H1 (cell line): ENCODE data around the gene EXOC5. TPM values are rescaled to one million over a fixed set of nuclear protein-coding genes. Genes with fewer than 3 reads are reported as not detected.

Experiments
- ATF3 ChIP-seq: IDR thresholded peaks from 2 replicates; pipeline ENCODE4 v1.6.1; 2011; ENCODE audit warnings: low read depth, mild to moderate bottlenecking, low read length; ENCODE audit not compliant: insufficient read depth
- CBX8 ChIP-seq: fragments of 300-800, 300-1000 bp; sonication (generic); IDR thresholded peaks from 2 replicates; pipeline ENCODE4 v1.7.1; 2016; ENCODE audit warnings: low read depth, low read length, borderline replicate concordance
- CHD7 ChIP-seq: fragments of 300-600 bp; sonication (generic); IDR thresholded peaks from 2 replicates; pipeline ENCODE4 v1.7.1; 2012; ENCODE audit warnings: low read length, moderate library complexity, mild to moderate bottlenecking, inconsistent platforms; ENCODE audit not compliant: insufficient replicate concordance
- KDM1A ChIP-seq: fragments of 200-600, 300-600 bp; sonication (generic); IDR thresholded peaks from 2 replicates; pipeline ENCODE4 v1.7.1; 2016; ENCODE audit warnings: mild to moderate bottlenecking, low read length, borderline replicate concordance
- NRF1 ChIP-seq: IDR thresholded peaks from 2 replicates; pipeline ENCODE4 v1.6.1; 2011; ENCODE audit warnings: mild to moderate bottlenecking, low read depth, low read length, improper control_type of control experiment
- RNF2 ChIP-seq: fragments of 200-900, 300-1000 bp; sonication (generic); IDR thresholded peaks from 2 replicates; pipeline ENCODE4 v1.7.1; 2016; ENCODE audit warnings: borderline replicate concordance, low read depth, mild to moderate bottlenecking, antibody characterized with exemption, low read length; ENCODE audit not compliant: poor library complexity, severe bottlenecking; ENCODE audit errors: missing control alignments
- SUZ12 ChIP-seq: fragments of 200-600 bp; sonication (generic); IDR thresholded peaks from 2 replicates; pipeline ENCODE4 v1.6.1; 2012; ENCODE audit warnings: mild to moderate bottlenecking, inconsistent platforms, low read length, moderate library complexity, mixed read lengths
- TAF7 ChIP-seq: optimal IDR thresholded peaks from 2 replicates; pipeline ENCODE3; 2011; ENCODE audit warnings: low read depth, mild to moderate bottlenecking, inconsistent platforms, low read length, moderate library complexity, borderline replicate concordance
- polyA plus RNA-seq, 7 experiments: library from polyadenylated mRNA; depleted of rRNA in 3 of 7; stranded (reverse) in 5 of 7; unstranded in 2 of 7; fragments of >200 nt in 5 of 7; fragments of 200-250 nt in 2 of 7; gene quantifications; 1 replicate in 5 of 7; 2 replicates in 1 of 7; 4 replicates in 1 of 7; pipeline versions ENCODE4 v1.2.1 to v1.2.3, GENCODE V29; 2011 to 2013; ENCODE audit warnings: missing spikeins in 2 of 7, mixed read lengths in 2 of 7
- total RNA-seq: library from RNA; stranded (reverse); fragmentation: NEBNext Ultra II Directional; extraction: Animal tissue kit (Norgen Biotek cat#: 25700); gene quantifications from 2 replicates; pipeline ENCODE4 v1.2.1, GENCODE V29; 2021

The EXOC5 gene
- total and polyA plus RNA-seq, 2 of the 8 experiments (the other 6 are each of a cell fraction or from before 2014, with no cell fraction given): 23.0 to 86.7 TPM

DNA sequence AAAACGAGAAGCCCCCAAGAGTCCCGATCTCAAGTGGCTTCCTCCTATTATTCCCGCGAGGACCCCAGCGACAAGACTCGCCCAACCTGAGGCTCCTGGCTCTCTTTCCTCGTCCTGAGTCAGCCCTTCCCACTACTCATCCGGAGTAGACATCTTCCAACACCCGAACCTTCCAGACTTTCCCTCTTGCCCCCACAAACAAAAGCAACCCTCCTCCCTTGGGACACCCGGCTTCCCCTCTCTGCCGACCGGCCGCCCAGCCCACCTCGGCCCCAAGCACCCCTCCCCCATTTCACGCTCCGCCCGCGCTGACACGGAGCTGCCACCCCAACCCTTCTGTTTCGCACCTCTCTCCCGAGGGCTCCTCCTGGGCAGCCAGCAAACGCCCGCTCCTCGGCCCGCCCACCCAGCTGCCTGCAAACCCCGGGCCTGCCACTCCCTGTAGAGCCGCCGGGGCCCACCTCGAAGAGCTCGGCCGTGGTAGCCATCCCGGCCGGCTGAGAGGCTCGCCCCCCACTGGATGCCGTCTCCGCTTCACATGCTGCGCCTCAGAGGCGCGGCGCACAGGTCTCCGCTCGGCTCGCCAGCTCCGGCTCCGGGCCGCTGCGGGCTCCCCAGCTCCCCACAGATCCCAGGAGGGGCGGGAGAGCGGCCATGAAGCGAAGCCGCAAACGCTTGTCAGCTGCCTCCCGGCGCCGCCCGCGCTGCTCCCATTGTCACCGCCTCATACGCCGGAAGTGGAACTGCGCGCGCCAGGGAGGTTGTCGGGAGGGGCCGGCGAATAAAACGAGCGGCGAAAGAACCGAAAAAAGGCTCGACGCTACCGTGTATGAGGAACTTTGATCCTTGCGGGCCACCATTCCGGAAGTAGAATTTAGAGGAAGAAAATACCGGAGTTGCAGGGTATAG is at the start of gene EXOC5, which contains the start of gene AP5M1 (continued):
- TF ChIP-seq CHD7: no peak
- TF ChIP-seq RNF2: no peak
- no peak for TF ChIP-seq SUZ12
- TF ChIP-seq NRF1: no peak
- TF ChIP-seq TAF7: peak; percentile 37
- no peak for TF ChIP-seq KDM1A
- no peak for TF ChIP-seq CBX8
- no peak for TF ChIP-seq ATF3
